H1 (cell line): Measurements from ENCODE around the gene TSPAN4. TPM values are rescaled to one million over a fixed set of nuclear protein-coding genes. Genes with fewer than 3 reads are reported as not detected.

Source experiments
- CTCF ChIA-PET: fragments of 300-600 bp; sonication (Branson Sonifier 250); formaldehyde crosslinking; loops from one replicate; lab custom pipeline; 2021; ENCODE audit not compliant: partially characterized antibody; lab: Charles Lee
- POLR2A ChIA-PET: fragments of 300-600 bp; sonication (Branson Sonifier 250); formaldehyde crosslinking; loops from one replicate; lab custom pipeline; 2021; ENCODE audit warnings: inconsistent platforms; ENCODE audit not compliant: partially characterized antibody; lab: Charles Lee
- DNase-seq, 2 experiments: peaks; one replicate each; pipeline versions ENCODE4 v3.0.0 to v3.0.0-alpha.2; 2010 to 2022; ENCODE audit warnings: low spot score in 2 of 2, low read depth in 1 of 2, mixed read lengths in 1 of 2
- FAIRE-seq: peaks from 2 replicates; lab custom pipeline; 2011; peaks lifted over from hg19 to GRCh38; lab: Jason Lieb, UNC
- H2AFZ ChIP-seq: 2 replicates; pipeline ENCODE4 v1.8.1; 2012; ENCODE audit warnings: low read length, inconsistent platforms
- H2AK5ac ChIP-seq: 2 replicates; pipeline ENCODE4 v1.6.1; 2013; ENCODE audit warnings: low read depth, low read length
- H2BK120ac ChIP-seq: replicated peaks from 2 replicates; pipeline ENCODE3; 2013; ENCODE audit warnings: low read depth, low read length, inconsistent platforms
- H2BK12ac ChIP-seq: 2 replicates; pipeline ENCODE4 v1.6.1; 2013; ENCODE audit warnings: low read depth, low read length
- H2BK15ac ChIP-seq: 2 replicates; pipeline ENCODE4 v1.6.1; 2013; ENCODE audit warnings: low read length
- H2BK20ac ChIP-seq: 2 replicates; pipeline ENCODE4 v1.6.1; 2013; ENCODE audit warnings: low read length
- H2BK5ac ChIP-seq: 2 replicates; pipeline ENCODE4 v1.6.1; 2013; ENCODE audit warnings: low read depth, low read length
- H3K14ac ChIP-seq: 2 replicates; pipeline ENCODE4 v1.6.1; 2013; ENCODE audit warnings: inconsistent platforms; ENCODE audit not compliant: insufficient read length
- H3K18ac ChIP-seq: 2 replicates; pipeline ENCODE4 v1.6.1; 2013; ENCODE audit warnings: low read length; ENCODE audit errors: extremely low read depth
- H3K23ac ChIP-seq: 2 replicates; pipeline ENCODE4 v1.6.1; 2013; ENCODE audit warnings: inconsistent platforms; ENCODE audit not compliant: insufficient read length
- H3K23me2 ChIP-seq: 2 replicates; pipeline ENCODE4 v1.6.1; 2013; ENCODE audit warnings: low read depth, low read length
- H3K27ac ChIP-seq: 2 replicates; pipeline ENCODE4 v1.6.1; 2011; ENCODE audit warnings: low read depth, low read length, inconsistent platforms
- H3K27me3 ChIP-seq, 4 experiments: replicated peaks in 1 of 4; 1 replicate in 1 of 4; 2 replicates in 3 of 4; pipeline versions ENCODE4 v1.6.1 to v1.8.1; 2011 to 2013; ENCODE audit warnings: low read length in 3 of 4, mild to moderate bottlenecking in 3 of 4, inconsistent platforms in 2 of 4, mixed read lengths in 2 of 4, moderate library complexity in 1 of 4; ENCODE audit not compliant: control insufficient read depth in 3 of 4, insufficient read depth in 3 of 4; ENCODE audit errors: extremely low read depth in 1 of 4
- H3K36me3 ChIP-seq, 4 experiments: 2 replicates each; pipeline versions ENCODE4 v1.6.1 to v1.8.1; 2011 to 2013; ENCODE audit warnings: mild to moderate bottlenecking in 4 of 4, low read length in 3 of 4, moderate library complexity in 2 of 4, control low read depth in 1 of 4, inconsistent platforms in 1 of 4; ENCODE audit not compliant: insufficient read depth in 4 of 4, control insufficient read depth in 2 of 4
- H3K4ac ChIP-seq: replicated peaks from 2 replicates; pipeline ENCODE3; 2013; ENCODE audit warnings: low read length, low read depth, mixed read lengths, inconsistent platforms; ENCODE audit not compliant: insufficient read length
- H3K4me1 ChIP-seq, 4 experiments: replicated peaks in 1 of 4; 1 replicate in 1 of 4; 2 replicates in 3 of 4; pipeline versions ENCODE4 v1.6.1 to v1.8.1; 2011 to 2013; ENCODE audit warnings: low read length in 3 of 4, inconsistent platforms in 2 of 4, mixed read lengths in 1 of 4; ENCODE audit not compliant: insufficient read depth in 4 of 4, control insufficient read depth in 3 of 4
- H3K4me2 ChIP-seq, 2 experiments: 2 replicates each; pipeline versions ENCODE4 v1.6.1 to v1.8.1; 2011 to 2013; ENCODE audit warnings: low read depth in 2 of 2, low read length in 2 of 2, control low read depth in 1 of 2, inconsistent platforms in 1 of 2, mild to moderate bottlenecking in 1 of 2; ENCODE audit not compliant: insufficient read depth in 1 of 2
- H3K4me3 ChIP-seq, 4 experiments: fragments of 200-600, 300-600 bp in 1 of 4; sonication (generic), shearing (Covaris generic), sonication (Bioruptor Twin) in 1 of 4; 2 replicates each; pipeline versions ENCODE4 v1.5.1 to v1.8.1; 2011 to 2016; ENCODE audit warnings: low read length in 4 of 4, low read depth in 3 of 4, control low read depth in 2 of 4, inconsistent platforms in 2 of 4, mild to moderate bottlenecking in 2 of 4, mixed read lengths in 1 of 4, moderate library complexity in 1 of 4; ENCODE audit not compliant: insufficient read depth in 2 of 4; ENCODE audit errors: extremely low read depth in 1 of 4
- H3K56ac ChIP-seq: replicated peaks from 2 replicates; pipeline ENCODE3; 2013; ENCODE audit warnings: low read depth, mild to moderate bottlenecking, mixed read lengths, low read length, inconsistent platforms; ENCODE audit not compliant: insufficient read length
- H3K79me1 ChIP-seq: 2 replicates; pipeline ENCODE4 v1.6.1; 2013; ENCODE audit warnings: low read depth, low read length, control low read depth
- H3K79me2 ChIP-seq, 2 experiments: 2 replicates each; pipeline versions ENCODE4 v1.6.1 to v1.8.1; 2012 to 2013; ENCODE audit warnings: low read length in 2 of 2, mild to moderate bottlenecking in 2 of 2, inconsistent platforms in 1 of 2; ENCODE audit not compliant: insufficient read depth in 2 of 2, control insufficient read depth in 1 of 2
- H3K9ac ChIP-seq, 4 experiments: replicated peaks in 1 of 4; 1 replicate in 1 of 4; 2 replicates in 3 of 4; pipeline versions ENCODE4 v1.6.1 to v1.8.1; 2011 to 2013; ENCODE audit warnings: low read depth in 3 of 4, low read length in 3 of 4, control low read depth in 2 of 4, mild to moderate bottlenecking in 2 of 4, moderate library complexity in 2 of 4, inconsistent platforms in 1 of 4; ENCODE audit errors: extremely low read depth in 1 of 4
- H3K9me3 ChIP-seq, 2 experiments: 2 replicates each; pipeline versions ENCODE4 v1.6.1 to v1.8.1; 2012 to 2013; ENCODE audit warnings: mild to moderate bottlenecking in 2 of 2, moderate library complexity in 2 of 2, control low read depth in 1 of 2, inconsistent platforms in 1 of 2, low read depth in 1 of 2, low read length in 1 of 2, mixed read lengths in 1 of 2; ENCODE audit not compliant: insufficient read depth in 2 of 2
- H4K20me1 ChIP-seq, 2 experiments: replicated peaks in 1 of 2; 2 replicates each; pipeline versions ENCODE3 to v1.8.1; 2011 to 2013; ENCODE audit warnings: inconsistent platforms in 2 of 2, low read length in 2 of 2, mild to moderate bottlenecking in 1 of 2; ENCODE audit not compliant: insufficient read depth in 2 of 2, control insufficient read depth in 1 of 2
- H4K5ac ChIP-seq: 2 replicates; pipeline ENCODE4 v1.6.1; 2013; ENCODE audit warnings: low read length, low read depth, mixed read lengths, inconsistent platforms; ENCODE audit not compliant: insufficient read length
- H4K8ac ChIP-seq: 2 replicates; pipeline ENCODE4 v1.8.0; 2013; ENCODE audit warnings: mild to moderate bottlenecking, moderate library complexity, low read length, inconsistent platforms; ENCODE audit not compliant: insufficient read depth; ENCODE audit errors: extremely low read depth
- H4K91ac ChIP-seq: replicated peaks from 2 replicates; pipeline ENCODE3; 2013; ENCODE audit warnings: low read length, mixed read lengths, inconsistent platforms; ENCODE audit not compliant: insufficient read length
- CTCF ChIP-seq, 3 experiments: IDR thresholded peaks; 1 replicate in 2 of 3; 2 replicates in 1 of 3; pipeline versions ENCODE4 v1.5.1 to v1.6.1; 2011; ENCODE audit warnings: low read length in 3 of 3, mild to moderate bottlenecking in 3 of 3, inconsistent platforms in 2 of 3, low read depth in 1 of 3, moderate library complexity in 1 of 3; ENCODE audit not compliant: insufficient read depth in 1 of 3; ENCODE audit errors: control extremely low read depth in 1 of 3
- KDM5A ChIP-seq: fragments of 200-600 bp; IDR thresholded peaks from 2 replicates; pipeline ENCODE4 v1.7.1; 2012; ENCODE audit warnings: mild to moderate bottlenecking, low read length, inconsistent platforms, mixed read lengths
- RAD21 ChIP-seq, 2 experiments: IDR thresholded peaks in 1 of 2; conservative IDR thresholded peaks in 1 of 2; 2 replicates each; pipeline ENCODE4 v1.6.1; 2011; ENCODE audit warnings: low read depth in 2 of 2, low read length in 2 of 2, improper control_type of control experiment in 1 of 2, inconsistent platforms in 1 of 2, mild to moderate bottlenecking in 1 of 2, moderate library complexity in 1 of 2
- SIN3A ChIP-seq, 2 experiments: IDR thresholded peaks in 1 of 2; conservative IDR thresholded peaks in 1 of 2; 2 replicates each; pipeline ENCODE4 v1.6.1; 2011 to 2012; ENCODE audit warnings: low read length in 2 of 2, improper control_type of control experiment in 1 of 2, low read depth in 1 of 2, mild to moderate bottlenecking in 1 of 2
- SP2 ChIP-seq: IDR thresholded peaks from 2 replicates; pipeline ENCODE4 v1.6.1; 2012; ENCODE audit warnings: mild to moderate bottlenecking, low read length, inconsistent platforms
- USF2 ChIP-seq: IDR thresholded peaks from 2 replicates; pipeline ENCODE4 v1.6.1; 2011; ENCODE audit warnings: low read length, improper control_type of control experiment
- WGBS, 2 experiments: shearing (Covaris generic) in 1 of 2; methylation state at CpG; one replicate each; pipeline versions ENCODE4 v1.1.6 to v1.1.7; 2013 to 2015; ENCODE audit warnings: low lambda C conversion rate in 2 of 2, mixed read lengths in 2 of 2, inconsistent platforms in 1 of 2, low coverage in 1 of 2, missing lambda C conversion rate in 1 of 2; ENCODE audit not compliant: insufficient replicate concordance in 2 of 2, insufficient coverage in 1 of 2, insufficient read length in 1 of 2; ENCODE audit errors: extremely low coverage in 1 of 2, missing lambda C conversion rate in 1 of 2; 5-methylcytosine and 5-hydroxymethylcytosine counted together
- polyA plus RNA-seq, 7 experiments: library from polyadenylated mRNA; depleted of rRNA in 3 of 7; stranded (reverse) in 5 of 7; unstranded in 2 of 7; fragments of >200 nt in 5 of 7; fragments of 200-250 nt in 2 of 7; gene quantifications; 1 replicate in 5 of 7; 2 replicates in 1 of 7; 4 replicates in 1 of 7; pipeline versions ENCODE4 v1.2.1 to v1.2.3, GENCODE V29; 2011 to 2013; ENCODE audit warnings: missing spikeins in 2 of 7, mixed read lengths in 2 of 7
- total RNA-seq: library from RNA; stranded (reverse); fragmentation: NEBNext Ultra II Directional; extraction: Animal tissue kit (Norgen Biotek cat#: 25700); gene quantifications from 2 replicates; pipeline ENCODE4 v1.2.1, GENCODE V29; 2021

TSPAN4 gene
- total and polyA plus RNA-seq, 2 of the 8 experiments (the other 6 are each of a cell fraction or from before 2014, with no cell fraction given): 74.1 to 145 TPM

GRCh38 chr11:898540-899190 lies 56.0 kb downstream of the TSPAN4 start:
- Histone ChIP-seq H3K27ac (no peak overlapping the region), H3K4me2 (no peak overlapping the region), H3K23ac (no peak overlapping the region), H2BK15ac (no peak overlapping the region), H4K5ac (no peak overlapping the region), H3K27me3 (no peaks in the 10 kb centered on the region), H3K4me3 (no peak overlapping the region), H2BK12ac (no peak overlapping the region), H3K9me3 (no peaks in the 10 kb centered on the region), H3K79me2 (no peaks in the 10 kb centered on the region), H3K14ac (no peak overlapping the region), H4K20me1 (peaks cover 11 to 25% of the 10 kb centered on the region in 2 experiments), H4K91ac (no peak overlapping the region), H4K8ac (no peak overlapping the region), H3K56ac (no peak overlapping the region), H3K36me3 (peaks cover 26 to 46% (median 35%) of the 10 kb centered on the region in 4 experiments), H2AFZ (no peak overlapping the region), H3K9ac (no peak overlapping the region), H3K79me1 (no peaks in the 10 kb centered on the region), H2BK5ac (no peak overlapping the region), H3K18ac (no peak overlapping the region), H2AK5ac (no peak overlapping the region), H3K23me2 (no peaks in the 10 kb centered on the region), H2BK20ac (no peak overlapping the region), H3K4ac (no peak overlapping the region), H2BK120ac (no peak overlapping the region), H3K4me1 (no peaks in the 10 kb centered on the region; a peak in 2 of 7 replicates)
- FAIRE-seq (no peak), DNase-seq (no peak)
- ChIA-PET POLR2A (interaction anchor here (1.0 to 1.9 kb wide), 6 partner anchors 12 to 152 kb away, joined by 3 to 5 read pairs (median 4); partner anchors contain the start of genes CHID1, POLR2L and TSPAN4), CTCF (interaction anchor here (0.7 to 3.4 kb wide), 42 partner anchors 11 to 213 kb away, joined by 3 to 25 read pairs (median 4); partner anchors contain the start of genes MUC2, POLR2L and TSPAN4)
- TF ChIP-seq RAD21 (IDR thresholded peaks at IDR 0.05 in 1 of 2, conservative IDR thresholded peaks at IDR 0.05 in 1 of 2; ENCODE audit: low read depth in 2 of 2, low read length in 2 of 2): peak; percentile 77 to 80
- no peak for TF ChIP-seq SIN3A (conservative IDR thresholded peaks at IDR 0.05 in 1 of 2, IDR thresholded peaks at IDR 0.05 in 1 of 2; ENCODE audit: low read depth in 1 of 2, low read length in 2 of 2)
- no peak for TF ChIP-seq KDM5A
- peak; percentile 49 for TF ChIP-seq USF2
- TF ChIP-seq CTCF (IDR thresholded peaks at IDR 0.05; ENCODE audit: control extremely low read depth in 1 of 3, insufficient read depth in 1 of 3, low read depth in 1 of 3, low read length in 3 of 3): peak in 2 of 3 experiments; percentile 61 to 67; a peak in 3 of 4 replicates
- TF ChIP-seq SP2: no peak
- 92% methylated on average over 19 of the region's 22 CpGs; no CpG with 5 or more reads in 1 of the 2 experiments for WGBS, 2 experiments
